Colonic mucosa (tissue), 4 donors: ENCODE data around the gene CHD5. TPM values are rescaled to one million over a fixed set of nuclear protein-coding genes. Genes with fewer than 3 reads are reported as not detected.

Source experiments
- DNase-seq: peaks from one replicate; pipeline ENCODE4 v3.0.0-alpha.2; 2020
- H3K27ac ChIP-seq: fragments of 200-600 bp; one replicate; pipeline ENCODE4 v1.8.0; 2021
- H3K27me3 ChIP-seq: fragments of 200-600 bp; one replicate; pipeline ENCODE4 v1.8.0; 2021
- H3K36me3 ChIP-seq: fragments of 200-600 bp; one replicate; pipeline ENCODE4 v1.8.0; 2021
- H3K4me1 ChIP-seq: fragments of 200-600 bp; one replicate; pipeline ENCODE4 v1.8.0; 2021; ENCODE audit warnings: mild to moderate bottlenecking
- H3K4me3 ChIP-seq: fragments of 200-600 bp; one replicate; pipeline ENCODE4 v1.8.0; 2021
- H3K9ac ChIP-seq, 2 donors: one replicate each; pipeline ENCODE4 v1.7.0; 2013; ENCODE audit warnings: control low read depth in 2 of 2, low read depth in 2 of 2, low read length in 2 of 2
- H3K9me3 ChIP-seq: fragments of 200-600 bp; one replicate; pipeline ENCODE4 v1.8.0; 2021
- CTCF ChIP-seq: fragments of 200-600 bp; IDR thresholded peaks from one replicate; pipeline ENCODE4 v1.8.0; 2022; ENCODE audit warnings: antibody characterized with exemption, mild to moderate bottlenecking
- intact Hi-C: fragments of 100-400 bp; cut with DNase I; formaldehyde crosslinking; loops from one replicate; pipeline ENCODE4 v1.14.1; 2022
- total RNA-seq, 2 donors: library from RNA; stranded (reverse); fragmentation: NEBNext Ultra II Directional in 1 of 2; extraction: Animal tissue kit (Norgen Biotek cat#: 25700) in 1 of 2; gene quantifications; one replicate each; pipeline ENCODE4 v1.2.1, GENCODE V29; 2021
- donor health status: healthy.
- donor health status: DM: no; HTN: no; CAD: no.
- donor health status: DM: no; HTN: no; CAD: no.

The CHD5 gene
- total RNA-seq, 2 donors from 2014 or later: 0.35 to 0.69 TPM

DNA sequence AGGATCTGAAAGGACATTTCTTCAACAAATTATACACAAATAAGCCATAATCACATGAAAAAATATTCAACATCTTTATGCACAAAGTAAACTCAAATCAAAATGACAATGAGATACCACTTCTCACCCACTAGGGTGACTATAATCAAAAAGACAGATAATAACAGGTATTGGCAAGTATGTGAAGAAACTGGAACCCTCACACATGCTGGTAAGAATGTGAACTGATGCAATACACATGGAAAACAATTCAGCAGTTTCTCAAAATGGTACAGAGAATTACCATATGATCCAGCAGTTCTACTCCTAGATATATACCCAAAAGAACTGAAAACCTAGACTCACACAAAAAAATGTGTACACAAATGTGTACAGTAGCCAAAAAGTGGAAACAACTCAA is 62.5 kb downstream of the CHD5 start:
- Histone ChIP-seq H3K9me3 (no peaks in the 10 kb centered on the region), H3K27ac (no peak overlapping the region)
- intact Hi-C loops: no loop called here

GRCh38 chr1:6117064-6117463 is 63.1 kb downstream of the CHD5 start:
- intact Hi-C loops: no loop called here
- Histone ChIP-seq H3K4me1 (no peaks in the 10 kb centered on the region), H3K4me3 (no peak overlapping the region), H3K9ac (no peak overlapping the region), H3K27ac (no peak overlapping the region), H3K36me3 (no peaks in the 10 kb centered on the region), H3K27me3 (no peaks in the 10 kb centered on the region), H3K9me3 (no peaks in the 10 kb centered on the region)
- DNase-seq: no peak
- no peak for TF ChIP-seq CTCF

More for the DNA sequence above, 62.5 kb downstream of the CHD5 start:
- TF ChIP-seq CTCF: no peak
- H3K4me3 ChIP-seq: no peak overlapping the region
- H3K9ac ChIP-seq: no peak overlapping the region
- no peaks in the 10 kb centered on the region for H3K36me3 ChIP-seq
- no peaks in the 10 kb centered on the region for H3K27me3 ChIP-seq
- DNase-seq: no peak
- no peaks in the 10 kb centered on the region for H3K4me1 ChIP-seq

DNA sequence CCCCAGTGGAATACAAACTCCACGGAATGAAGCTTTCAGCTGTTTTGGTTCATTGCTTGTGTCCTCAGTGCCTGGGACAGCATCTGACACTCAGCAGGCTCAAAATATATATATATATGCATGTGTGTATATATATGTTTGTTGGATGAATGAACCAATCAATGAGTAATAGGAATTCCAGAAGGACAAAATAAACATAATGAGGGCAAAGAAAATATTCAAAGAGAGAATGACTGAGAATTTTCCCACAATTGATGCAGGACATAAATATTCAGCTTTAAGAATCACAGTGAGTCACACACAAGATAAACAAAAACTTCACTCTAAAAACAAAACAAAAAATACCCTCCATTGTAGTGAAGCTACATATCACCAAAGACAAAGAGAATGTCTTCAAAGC is 64.0 kb downstream of the CHD5 start:
- no peak for DNase-seq
- no peak for TF ChIP-seq CTCF

DNA sequence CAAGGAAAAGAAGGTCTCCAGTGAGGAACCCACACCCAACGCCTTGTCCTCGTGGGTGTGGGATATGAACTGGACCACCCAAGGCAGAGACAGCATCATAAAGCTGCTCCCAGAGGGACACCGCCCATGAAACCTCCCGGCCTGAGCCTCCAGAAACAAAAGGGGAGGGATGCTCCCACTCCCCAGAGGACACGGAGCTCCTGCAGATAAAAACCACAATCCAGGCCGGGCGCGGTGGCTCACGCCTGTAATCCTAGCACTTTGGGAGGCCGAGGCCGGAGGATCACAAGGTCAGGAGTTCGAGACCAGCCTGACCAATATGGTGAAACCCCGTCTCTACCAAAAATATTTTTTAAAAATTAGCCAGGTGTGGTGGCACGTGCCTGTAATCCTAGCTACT is 66.4 kb downstream of the CHD5 start:
- no peak for TF ChIP-seq CTCF
- no peaks in the 10 kb centered on the region for H3K36me3 ChIP-seq
- H3K9ac ChIP-seq: no peak overlapping the region
- no peaks in the 10 kb centered on the region for H3K4me1 ChIP-seq
- H3K4me3 ChIP-seq: no peak overlapping the region
- intact Hi-C loops: no loop called here
- DNase-seq: no peak
- H3K27me3 ChIP-seq: no peaks in the 10 kb centered on the region
- no peaks in the 10 kb centered on the region for H3K9me3 ChIP-seq
- H3K27ac ChIP-seq: no peak overlapping the region

More for the DNA sequence above, 64.0 kb downstream of the CHD5 start:
- intact Hi-C loops: no loop called here
- no peak overlapping the region for H3K9ac ChIP-seq
- no peaks in the 10 kb centered on the region for H3K9me3 ChIP-seq
- no peak overlapping the region for H3K27ac ChIP-seq
- H3K36me3 ChIP-seq: no peaks in the 10 kb centered on the region
- no peaks in the 10 kb centered on the region for H3K27me3 ChIP-seq
- H3K4me3 ChIP-seq: no peak overlapping the region
- H3K4me1 ChIP-seq: no peaks in the 10 kb centered on the region

DNA sequence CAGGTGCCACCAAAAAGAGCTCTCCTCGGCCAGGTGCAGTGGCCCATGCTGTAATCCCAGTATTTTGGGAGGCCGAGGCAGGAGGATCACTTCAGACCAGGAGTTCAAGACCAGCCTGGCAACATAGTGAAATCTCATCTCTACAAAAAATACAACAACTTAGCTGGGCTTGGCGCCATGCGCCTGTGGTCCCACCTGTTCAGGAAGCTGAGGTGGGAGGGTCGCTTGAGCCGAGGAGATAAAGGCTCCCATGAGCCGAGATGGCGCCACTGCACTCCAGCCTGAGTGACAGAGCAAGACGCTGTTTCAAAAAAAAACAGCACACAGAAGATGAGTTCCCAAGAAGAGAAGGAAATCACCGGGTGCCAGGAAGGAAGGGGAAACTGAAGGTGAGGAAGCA is 67.0 kb downstream of the CHD5 start:
- H3K27ac ChIP-seq: no peak overlapping the region
- no peak overlapping the region for H3K4me3 ChIP-seq
- intact Hi-C loops: no loop called here
- no peak for TF ChIP-seq CTCF
- no peaks in the 10 kb centered on the region for H3K36me3 ChIP-seq
- DNase-seq: no peak
- no peak overlapping the region for H3K9ac ChIP-seq
- no peaks in the 10 kb centered on the region for H3K9me3 ChIP-seq
- H3K27me3 ChIP-seq: no peaks in the 10 kb centered on the region
- no peaks in the 10 kb centered on the region for H3K4me1 ChIP-seq

DNA sequence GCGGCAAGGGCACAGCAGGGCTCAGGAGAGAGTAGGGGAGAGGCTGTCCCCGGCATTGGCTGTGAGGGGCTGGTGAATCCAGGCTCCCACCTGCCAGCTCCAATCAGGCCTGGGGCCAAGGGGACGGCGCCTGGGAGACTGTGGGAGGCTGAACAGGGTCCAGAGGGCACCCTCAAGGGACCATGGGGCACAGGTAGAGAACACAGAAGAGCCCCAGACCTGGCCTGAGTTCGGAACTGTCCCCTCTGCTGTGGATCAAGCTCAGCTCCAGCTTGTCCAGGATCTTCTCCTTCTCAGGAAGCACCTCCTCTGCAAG is 67.5 kb downstream of the CHD5 start:
- Histone ChIP-seq H3K27me3 (no peaks in the 10 kb centered on the region), H3K9ac (no peak overlapping the region), H3K4me3 (no peak overlapping the region), H3K4me1 (no peaks in the 10 kb centered on the region), H3K36me3 (no peaks in the 10 kb centered on the region), H3K27ac (no peak overlapping the region), H3K9me3 (no peaks in the 10 kb centered on the region)
- intact Hi-C loops: no loop called here
- TF ChIP-seq CTCF: no peak
- no peak for DNase-seq
